HCEC 1CT (cell line): Measurements from ENCODE around the gene EWSR1.
"Not testable (repeated sequence)": the region's sequence is repeated elsewhere in the genome, so short reads cannot be mapped to it uniquely, and the experiment has no call there.

Source experiments
- DNase-seq: peaks from one replicate; pipeline ENCODE4 v3.0.0-alpha.2; 2017

Gene EWSR1

GRCh38 chr22:29267858-29268510 is at the start of gene EWSR1, which contains the start of gene RHBDD3:
Gene EWSR1, plus strand, starts transcription at chr22:29268268. Its CDS starts 69 bp downstream, at chr22:29268337.
Gene RHBDD3, minus strand, starts transcription at chr22:29267981. Its CDS starts 2,355 bp downstream, at chr22:29265626.
- peak; percentile 97 for DNase-seq

GRCh38 chr22:29218758-29219408 is 49.2 kb upstream of the EWSR1 start:
- no peak for DNase-seq

- not testable (repeated sequence) for DNase-seq
Measured at GRCh38 chr22:29219409-29219782, 48.7 kb upstream of the EWSR1 start.

GRCh38 chr22:29219881-29220670 is 48.0 kb upstream of the EWSR1 start:
- DNase-seq, result no peak

- DNase-seq, result no peak
Measured at GRCh38 chr22:29224121-29224858, 43.8 kb upstream of the EWSR1 start.

- no peak for DNase-seq
Measured at GRCh38 chr22:29224859-29225410, 43.1 kb upstream of the EWSR1 start.

- peak; percentile 37 for DNase-seq
Measured at GRCh38 chr22:29225422-29226090, 42.5 kb upstream of the EWSR1 start.

- DNase-seq, result no peak
Measured at GRCh38 chr22:29226351-29226981, 41.6 kb upstream of the EWSR1 start.

- no peak for DNase-seq
Measured at GRCh38 chr22:29230972-29231875, 36.8 kb upstream of the EWSR1 start.

- DNase-seq, result no peak
Measured at GRCh38 chr22:29231971-29232959, 35.8 kb upstream of the EWSR1 start.

GRCh38 chr22:29233277-29233877 is 34.7 kb upstream of the EWSR1 start:
- DNase-seq, result no peak

GRCh38 chr22:29240481-29240880 is 27.6 kb upstream of the EWSR1 start:
- DNase-seq, result not testable (repeated sequence)

GRCh38 chr22:29243874-29244446 is 24.1 kb upstream of the EWSR1 start:
- DNase-seq, result no peak

- DNase-seq, result no peak
Measured at GRCh38 chr22:29244785-29245625, 23.1 kb upstream of the EWSR1 start.

GRCh38 chr22:29245626-29246385 is 22.3 kb upstream of the EWSR1 start:
- peak; percentile 45 for DNase-seq

- DNase-seq, result not testable (repeated sequence)
Measured at GRCh38 chr22:29247891-29248290, 20.2 kb upstream of the EWSR1 start.

GRCh38 chr22:29251265-29251664 is 16.8 kb upstream of the EWSR1 start:
- no peak for DNase-seq
